CD8-positive, alpha-beta memory T cell (primary cell): ENCODE results near the gene TNIK. TPM values are rescaled to one million over a fixed set of nuclear protein-coding genes. Genes with fewer than 3 reads are reported as not detected.
A peak's percentile ranks its signal among the peaks of the same experiment; 100 is the strongest.
"Not testable (repeated sequence)": the region's sequence is repeated elsewhere in the genome, so short reads cannot be mapped to it uniquely, and the experiment has no call there.

Experiments
- CTCF ChIA-PET: fragments of 350-600 bp; sonication (Branson Sonifier 250); formaldehyde crosslinking; loops from one replicate; lab custom pipeline; 2021; ENCODE audit warnings: antibody characterized with exemption; lab: Charles Lee
- POLR2A ChIA-PET: fragments of 350-600 bp; sonication (Branson Sonifier 250); formaldehyde crosslinking; loops from one replicate; lab custom pipeline; 2021; ENCODE audit warnings: antibody characterized with exemption; lab: Charles Lee
- DNase-seq, 5 donors: peaks; one replicate each; pipeline versions ENCODE4 v3.0.0 to v3.0.0-alpha.2; 2020 to 2022; ENCODE audit warnings: mixed read lengths in 1 of 5
- H3K27ac ChIP-seq: one replicate; pipeline ENCODE4 v1.7.0; 2013; ENCODE audit warnings: low read depth, mild to moderate bottlenecking, low read length, moderate library complexity
- H3K27me3 ChIP-seq: 2 replicates; pipeline ENCODE4 v1.7.0; 2013; ENCODE audit warnings: low read length, mild to moderate bottlenecking; ENCODE audit not compliant: insufficient read depth, poor library complexity, severe bottlenecking
- H3K36me3 ChIP-seq: 2 replicates; pipeline ENCODE4 v1.7.0; 2013; ENCODE audit warnings: mild to moderate bottlenecking, low read length, moderate library complexity; ENCODE audit not compliant: insufficient read depth
- H3K4me1 ChIP-seq: 2 replicates; pipeline ENCODE4 v1.7.0; 2013; ENCODE audit warnings: mild to moderate bottlenecking, low read length, moderate library complexity; ENCODE audit not compliant: insufficient read depth
- H3K4me3 ChIP-seq: 2 replicates; pipeline ENCODE4 v1.7.0; 2013; ENCODE audit warnings: mild to moderate bottlenecking, low read length
- H3K9me3 ChIP-seq: 2 replicates; pipeline ENCODE4 v1.7.0; 2013; ENCODE audit warnings: mild to moderate bottlenecking, low read length
- H3K27ac Mint-ChIP-seq, 8 donors: one replicate each; pipeline ENCODE4 v1.8.0; 2020 to 2021; ENCODE audit warnings: mixed read lengths in 8 of 8, mild to moderate bottlenecking in 6 of 8, inconsistent platforms in 3 of 8, moderate library complexity in 3 of 8
- H3K27me3 Mint-ChIP-seq, 2 donors: one replicate each; pipeline ENCODE4 v1.8.0; 2020 to 2021; ENCODE audit warnings: mixed read lengths in 2 of 2, mild to moderate bottlenecking in 1 of 2, moderate library complexity in 1 of 2
- H3K36me3 Mint-ChIP-seq, 3 donors: one replicate each; pipeline ENCODE4 v1.8.0; 2020 to 2021; ENCODE audit warnings: mixed read lengths in 3 of 3, inconsistent platforms in 1 of 3, mild to moderate bottlenecking in 1 of 3
- H3K4me1 Mint-ChIP-seq, 3 donors: one replicate each; pipeline ENCODE4 v1.8.0; 2020 to 2021; ENCODE audit warnings: mixed read lengths in 3 of 3, inconsistent platforms in 1 of 3, mild to moderate bottlenecking in 1 of 3
- H3K4me3 Mint-ChIP-seq, 7 donors: one replicate each; pipeline ENCODE4 v1.8.0; 2020 to 2021; ENCODE audit warnings: mixed read lengths in 7 of 7, mild to moderate bottlenecking in 6 of 7, moderate library complexity in 4 of 7, inconsistent platforms in 2 of 7
- H3K9me3 Mint-ChIP-seq, 5 donors: one replicate each; pipeline ENCODE4 v1.8.0; 2020 to 2022; ENCODE audit warnings: mixed read lengths in 5 of 5, mild to moderate bottlenecking in 3 of 5, moderate library complexity in 2 of 5, inconsistent platforms in 1 of 5
- polyA plus RNA-seq: library from polyadenylated mRNA; unstranded; fragments of 300-500 nt; fragmentation: Illumina TruSeq; gene quantifications from one replicate; pipeline ENCODE4 v1.2.3, GENCODE V29; 2021
- total RNA-seq, 2 experiments: library from RNA; stranded (reverse); gene quantifications; one replicate each; pipeline ENCODE4 v1.2.3, GENCODE V29; 2021

Gene TNIK
- total and polyA plus RNA-seq, 3 experiments from 2014 or later, result 15.9 to 19.2 (median 17.7) TPM

- Histone ChIP-seq H3K27me3 (no peaks in the 10 kb centered on the region), H3K36me3 (no peaks in the 10 kb centered on the region), H3K9me3 (no peaks in the 10 kb centered on the region), H3K4me1 (peaks cover 40% of the 10 kb centered on the region), H3K27ac (no peak overlapping the region), H3K4me3 (no peak overlapping the region)
- ChIA-PET POLR2A (no interaction called here), CTCF (no interaction called here)
- Mint-ChIP-seq H3K4me1 (peaks cover 10 to 46% (median 45%) of the 10 kb centered on the region in 3 donors), H3K27me3 (no peaks in the 10 kb centered on the region), H3K27ac (no peak overlapping the region), H3K4me3 (no peak overlapping the region), H3K36me3 (peaks cover 0 to 12% (median 5%) of the 10 kb centered on the region in 3 donors), H3K9me3 (no peaks in the 10 kb centered on the region)
- DNase-seq, result no peak
Measured at GRCh38 chr3:171453180-171453886, 6.9 kb downstream of the TNIK start.

GRCh38 chr3:171452328-171452727 lies 7.9 kb downstream of the TNIK start:
- H3K36me3 Mint-ChIP-seq, result peaks cover 0 to 8% (median 5%) of the 10 kb centered on the region in 3 donors
- ChIA-PET CTCF (no interaction called here), POLR2A (no interaction called here)
- peaks cover 17 to 45% (median 44%) of the 10 kb centered on the region in 3 donors for H3K4me1 Mint-ChIP-seq
- H3K27me3 ChIP-seq, result no peaks in the 10 kb centered on the region
- no peaks in the 10 kb centered on the region for H3K9me3 ChIP-seq
- no peak for DNase-seq
- no peak overlapping the region for H3K27ac Mint-ChIP-seq
- no peaks in the 10 kb centered on the region for H3K9me3 Mint-ChIP-seq
- H3K27me3 Mint-ChIP-seq, result no peaks in the 10 kb centered on the region
- no peak overlapping the region for H3K4me3 ChIP-seq
- no peaks in the 10 kb centered on the region for H3K36me3 ChIP-seq
- no peak overlapping the region for H3K27ac ChIP-seq
- peaks cover 41% of the 10 kb centered on the region for H3K4me1 ChIP-seq
- no peak overlapping the region for H3K4me3 Mint-ChIP-seq

DNA sequence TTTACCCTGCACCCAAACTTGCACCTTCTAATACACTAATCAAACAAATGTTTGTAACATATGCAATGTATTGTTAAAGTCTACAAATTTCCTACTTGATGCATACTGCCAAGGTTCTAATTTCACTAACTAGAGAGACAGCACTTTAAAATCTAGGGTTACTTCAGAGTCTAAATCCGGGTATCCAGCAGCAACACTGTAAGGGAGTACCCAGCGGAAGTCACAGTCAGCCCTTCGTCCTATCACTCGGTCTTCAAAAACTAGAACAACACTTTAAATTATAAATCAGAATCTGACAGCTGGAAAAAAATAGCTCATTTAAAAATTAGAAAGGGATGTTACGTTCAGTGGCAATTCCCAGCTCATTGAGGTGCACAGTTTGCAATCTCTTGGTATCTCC lies 8.3 kb downstream of the TNIK start:
- peaks cover 41% of the 10 kb centered on the region for H3K4me1 ChIP-seq
- no peaks in the 10 kb centered on the region for H3K9me3 Mint-ChIP-seq

DNA sequence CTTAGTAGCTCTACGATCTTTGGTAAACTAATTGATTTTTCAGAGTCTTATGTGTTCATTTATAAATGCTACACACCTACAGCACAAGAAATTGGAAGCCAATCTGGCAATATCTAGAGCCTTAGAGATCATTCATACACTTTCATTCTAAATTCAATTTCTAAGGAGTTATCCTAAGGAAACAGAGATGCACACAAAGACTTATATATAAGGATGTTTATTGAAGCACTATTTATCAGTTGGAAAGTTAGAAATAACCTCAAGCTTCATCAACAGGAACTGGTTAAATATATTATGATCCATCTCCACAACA lies 12.7 kb downstream of the TNIK start:
- H3K4me3 ChIP-seq, H3K27ac Mint-ChIP-seq, CTCF ChIA-PET: not testable (repeated sequence)

More for the DNA sequence above, 8.3 kb downstream of the TNIK start:
- no peak overlapping the region for H3K4me3 Mint-ChIP-seq
- Histone ChIP-seq H3K27me3 (no peaks in the 10 kb centered on the region), H3K27ac (no peak overlapping the region), H3K9me3 (no peaks in the 10 kb centered on the region), H3K36me3 (no peaks in the 10 kb centered on the region), H3K4me3 (no peak overlapping the region)
- H3K27ac Mint-ChIP-seq, result no peak overlapping the region
- H3K4me1 Mint-ChIP-seq, result peaks cover 20 to 44% (median 42%) of the 10 kb centered on the region in 3 donors
- DNase-seq, result no peak
- peaks cover 0 to 8% (median 5%) of the 10 kb centered on the region in 3 donors for H3K36me3 Mint-ChIP-seq
- CTCF ChIA-PET, result no interaction called here
- POLR2A ChIA-PET, result no interaction called here
- no peaks in the 10 kb centered on the region for H3K27me3 Mint-ChIP-seq

DNA sequence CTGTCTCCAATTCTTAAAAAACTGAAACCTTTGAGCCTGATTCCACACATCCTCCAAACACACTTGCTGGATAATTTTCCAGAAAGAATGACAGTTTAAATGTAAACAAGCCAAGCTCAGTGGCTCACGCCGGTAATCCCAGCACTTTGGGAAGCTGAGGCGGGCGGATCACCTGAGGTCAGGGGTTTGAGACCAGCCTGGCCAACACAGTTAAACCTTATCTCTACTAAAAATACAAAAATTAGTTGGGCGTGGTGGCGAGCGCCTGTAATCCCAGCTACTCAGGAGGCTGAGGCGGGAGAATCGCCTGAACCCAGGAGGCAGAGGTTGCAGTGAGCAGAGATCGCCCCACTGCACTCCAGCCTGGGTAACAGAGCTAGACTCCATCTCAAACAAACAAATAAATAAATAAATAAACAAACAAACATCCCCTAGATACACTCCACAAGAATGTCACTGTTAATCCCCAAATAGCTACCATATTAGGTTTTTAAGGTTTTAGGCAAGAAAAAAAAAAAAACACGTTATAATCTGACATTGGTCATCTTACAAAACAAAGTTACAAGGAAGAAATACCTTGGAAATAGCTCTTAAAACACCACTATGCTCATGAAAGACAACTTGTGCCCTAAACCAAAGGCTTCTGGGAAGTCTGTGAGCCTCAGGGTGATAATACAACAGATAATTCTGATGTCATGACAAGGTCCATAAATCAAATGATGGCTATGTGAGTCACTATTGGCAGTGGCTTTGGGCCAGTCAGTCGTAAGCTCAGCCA lies 13.2 kb downstream of the TNIK start:
- H3K4me1 ChIP-seq, result peaks cover 42% of the 10 kb centered on the region
- no peaks in the 10 kb centered on the region for H3K27me3 ChIP-seq
- DNase-seq, result no peak
- Mint-ChIP-seq H3K27me3 (no peaks in the 10 kb centered on the region), H3K4me1 (peaks cover 43 to 65% (median 62%) of the 10 kb centered on the region in 3 donors), H3K4me3 (peak overlapping the region in 3 of 7 donors; percentile 8 to 72 (median 15)), H3K27ac (peak overlapping the region in 1 of 8 donors; percentile 27), H3K9me3 (no peaks in the 10 kb centered on the region), H3K36me3 (peaks cover 0 to 21% (median 5%) of the 10 kb centered on the region in 3 donors)
- H3K4me3 ChIP-seq, result no peak overlapping the region
- H3K27ac ChIP-seq, result no peak overlapping the region
- CTCF ChIA-PET, result interaction anchor here (0.7 to 2.8 kb wide), 3 partner anchors 14 to 284 kb away, joined by 3 to 7 read pairs (median 4); partner anchors contain the start of gene TNIK
- no peaks in the 10 kb centered on the region for H3K36me3 ChIP-seq
- H3K9me3 ChIP-seq, result no peaks in the 10 kb centered on the region
- POLR2A ChIA-PET, result interaction anchor here (1.4 kb wide), 1 partner anchor 13 kb away, joined by 6 read pairs; the partner anchor contains the start of gene TNIK

More for the DNA sequence above, 12.7 kb downstream of the TNIK start:
- Mint-ChIP-seq H3K36me3 (peaks cover 0 to 21% (median 5%) of the 10 kb centered on the region in 3 donors), H3K4me1 (peaks cover 40 to 60% (median 56%) of the 10 kb centered on the region in 3 donors)
- peaks cover 36% of the 10 kb centered on the region for H3K4me1 ChIP-seq
- not testable (repeated sequence) for H3K27ac ChIP-seq, H3K36me3 ChIP-seq, H3K9me3 Mint-ChIP-seq, DNase-seq, H3K9me3 ChIP-seq, H3K27me3 ChIP-seq, H3K4me3 Mint-ChIP-seq, H3K27me3 Mint-ChIP-seq
- POLR2A ChIA-PET, result interaction anchor here (1.4 kb wide), 1 partner anchor 13 kb away, joined by 6 read pairs; the partner anchor contains the start of gene TNIK

GRCh38 chr3:171446301-171446700 lies 13.9 kb downstream of the TNIK start:
- H3K27ac Mint-ChIP-seq, result no peak overlapping the region
- ChIA-PET CTCF (interaction anchor here (1.4 to 2.8 kb wide), 2 partner anchors 15 to 32 kb away, joined by 4 to 7 read pairs; partner anchors contain the start of gene TNIK), POLR2A (interaction anchor here (1.4 kb wide), 1 partner anchor 14 kb away, joined by 6 read pairs; the partner anchor contains the start of gene TNIK)
- Histone ChIP-seq H3K27ac (no peak overlapping the region), H3K9me3 (no peaks in the 10 kb centered on the region), H3K4me3 (no peak overlapping the region), H3K36me3 (no peaks in the 10 kb centered on the region), H3K27me3 (no peaks in the 10 kb centered on the region), H3K4me1 (peaks cover 46% of the 10 kb centered on the region)
- H3K27me3 Mint-ChIP-seq, result no peaks in the 10 kb centered on the region
- H3K36me3 Mint-ChIP-seq, result peaks cover 0 to 21% (median 5%) of the 10 kb centered on the region in 3 donors
- peaks cover 50 to 72% (median 66%) of the 10 kb centered on the region in 3 donors for H3K4me1 Mint-ChIP-seq
- no peak overlapping the region for H3K4me3 Mint-ChIP-seq
- H3K9me3 Mint-ChIP-seq, result no peaks in the 10 kb centered on the region
- DNase-seq, result no peak

DNA sequence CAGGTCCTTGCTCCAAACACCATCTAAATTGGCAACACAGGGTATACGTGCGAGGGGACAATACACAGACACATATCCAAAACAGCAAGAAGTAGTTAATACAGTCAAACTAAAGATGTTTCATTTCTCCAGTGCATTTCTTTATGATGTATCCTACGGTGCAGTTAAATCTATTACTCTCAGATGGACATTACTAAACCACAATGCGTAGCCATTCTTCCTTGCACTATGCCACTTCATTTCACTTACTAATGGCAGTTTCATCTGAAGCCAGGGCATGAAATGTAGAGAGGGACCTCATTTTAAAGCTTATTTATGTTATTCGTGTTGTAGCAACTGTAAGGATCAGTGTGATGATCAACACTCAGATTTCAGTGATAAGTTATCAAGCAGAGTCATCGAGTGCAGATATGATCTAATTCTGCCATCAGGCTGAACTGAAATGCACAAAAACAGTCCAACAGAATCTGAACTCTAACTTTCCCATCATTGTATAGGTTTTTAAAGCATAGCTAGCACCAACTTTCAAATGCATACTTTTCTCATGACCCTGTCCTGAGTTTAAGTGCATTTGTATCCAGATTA lies 14.5 kb downstream of the TNIK start:
- DNase-seq, result no peak
- no peak overlapping the region for H3K4me3 ChIP-seq
- peaks cover 46% of the 10 kb centered on the region for H3K4me1 ChIP-seq
- POLR2A ChIA-PET, result no interaction called here
- H3K27me3 Mint-ChIP-seq, result no peaks in the 10 kb centered on the region
- H3K27me3 ChIP-seq, result no peaks in the 10 kb centered on the region
- H3K9me3 ChIP-seq, result no peaks in the 10 kb centered on the region
- H3K27ac Mint-ChIP-seq, result peak overlapping the region in 1 of 8 donors; percentile 14
- H3K36me3 ChIP-seq, result no peaks in the 10 kb centered on the region
- H3K4me3 Mint-ChIP-seq, result no peak overlapping the region
- CTCF ChIA-PET, result interaction anchor here (1.4 to 2.8 kb wide), 2 partner anchors 15 to 31 kb away, joined by 4 to 7 read pairs; partner anchors contain the start of gene TNIK
- H3K36me3 Mint-ChIP-seq, result peaks cover 0 to 17% (median 5%) of the 10 kb centered on the region in 3 donors
- peaks cover 51 to 78% (median 71%) of the 10 kb centered on the region in 3 donors for H3K4me1 Mint-ChIP-seq
- no peak overlapping the region for H3K27ac ChIP-seq
- H3K9me3 Mint-ChIP-seq, result no peaks in the 10 kb centered on the region
